HuH-7 (cell line): Measurements from ENCODE around the gene TCF7L2.
A peak's percentile ranks its signal among the peaks of the same experiment; 100 is the strongest.

ENCODE experiments used
- DNase-seq: peaks from one replicate; pipeline ENCODE4 v3.0.0; 2011; ENCODE audit warnings: low spot score

The TCF7L2 gene

GRCh38 chr10:113000442-113000841, 50.4 kb downstream of the TCF7L2 start:
- no peak for DNase-seq

GRCh38 chr10:113000876-113001598, 51.0 kb downstream of the TCF7L2 start:
- DNase-seq, result no peak

- DNase-seq, result no peak
These were observed 51.8 kb downstream of the TCF7L2 start for GRCh38 chr10:113001599-113002448.

GRCh38 chr10:113002449-113002777, 52.4 kb downstream of the TCF7L2 start:
- DNase-seq, result no peak

GRCh38 chr10:113003052-113003451, 53.0 kb downstream of the TCF7L2 start:
- no peak for DNase-seq

GRCh38 chr10:113004069-113004618, 54.1 kb downstream of the TCF7L2 start:
- no peak for DNase-seq

GRCh38 chr10:113005380-113005779, 55.3 kb downstream of the TCF7L2 start:
- DNase-seq, result no peak

GRCh38 chr10:113006656-113007342, 56.8 kb downstream of the TCF7L2 start:
- DNase-seq, result no peak

GRCh38 chr10:113007343-113007771, 57.3 kb downstream of the TCF7L2 start:
- DNase-seq, result no peak

GRCh38 chr10:113007821-113008220, 57.8 kb downstream of the TCF7L2 start:
- no peak for DNase-seq

- DNase-seq, result no peak
These were observed 61.7 kb downstream of the TCF7L2 start for GRCh38 chr10:113011592-113012374.

- no peak for DNase-seq
These were observed 65.2 kb downstream of the TCF7L2 start for GRCh38 chr10:113015201-113015600.

GRCh38 chr10:113017376-113017775, 67.3 kb downstream of the TCF7L2 start:
- DNase-seq, result no peak

- DNase-seq, result no peak
These were observed 68.0 kb downstream of the TCF7L2 start for GRCh38 chr10:113018034-113018433.

GRCh38 chr10:113019096-113019495, 69.0 kb downstream of the TCF7L2 start:
- no peak for DNase-seq

- DNase-seq, result peak; percentile 39
These were observed 69.8 kb downstream of the TCF7L2 start for GRCh38 chr10:113019692-113020474.

- DNase-seq, result no peak
These were observed 70.4 kb downstream of the TCF7L2 start for GRCh38 chr10:113020475-113020753.

- no peak for DNase-seq
These were observed 70.8 kb downstream of the TCF7L2 start for GRCh38 chr10:113020838-113021237.

- DNase-seq, result no peak
These were observed 71.4 kb downstream of the TCF7L2 start for GRCh38 chr10:113021268-113022040.

- DNase-seq, result no peak
These were observed 72.2 kb downstream of the TCF7L2 start for GRCh38 chr10:113022265-113022664.
